GM18499 (cell line): ENCODE measurements around the gene SUPT20HL1.
"Not testable (repeated sequence)": the region's sequence is repeated elsewhere in the genome, so short reads cannot be mapped to it uniquely, and the experiment has no call there.

ENCODE experiments used
- ATAC-seq: cut with Tn5 transposase; IDR thresholded peaks from one replicate; pipeline ENCODE4 v1.9.1; 2021; ENCODE audit warnings: moderate number of reproducible peaks; ENCODE audit not compliant: insufficient read depth, unreplicated experiment

The SUPT20HL1 gene

DNA sequence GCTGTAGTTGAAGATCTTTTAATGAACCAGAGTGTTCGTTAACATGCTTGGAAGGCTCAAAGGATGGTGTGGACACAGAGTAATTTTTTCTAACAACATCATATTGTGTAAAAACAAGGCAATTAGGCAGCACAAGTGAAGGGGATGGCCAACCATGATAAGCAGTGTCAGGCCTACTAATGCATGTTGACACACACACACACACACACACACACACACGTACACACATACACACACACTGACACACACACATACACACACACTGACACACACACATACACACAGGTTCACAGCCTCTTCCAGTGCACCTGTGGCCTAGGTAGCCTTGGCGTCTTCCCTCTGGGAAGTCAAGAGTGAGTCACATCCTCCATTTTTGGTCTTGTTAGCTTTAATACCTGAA lies at the start of gene SUPT20HL1:
Gene SUPT20HL1, plus strand, starts transcription at position 368 of the 400 bp plus-strand sequence. CDS start 2,122 bp downstream, outside the sequence.
- no peak for ATAC-seq

DNA sequence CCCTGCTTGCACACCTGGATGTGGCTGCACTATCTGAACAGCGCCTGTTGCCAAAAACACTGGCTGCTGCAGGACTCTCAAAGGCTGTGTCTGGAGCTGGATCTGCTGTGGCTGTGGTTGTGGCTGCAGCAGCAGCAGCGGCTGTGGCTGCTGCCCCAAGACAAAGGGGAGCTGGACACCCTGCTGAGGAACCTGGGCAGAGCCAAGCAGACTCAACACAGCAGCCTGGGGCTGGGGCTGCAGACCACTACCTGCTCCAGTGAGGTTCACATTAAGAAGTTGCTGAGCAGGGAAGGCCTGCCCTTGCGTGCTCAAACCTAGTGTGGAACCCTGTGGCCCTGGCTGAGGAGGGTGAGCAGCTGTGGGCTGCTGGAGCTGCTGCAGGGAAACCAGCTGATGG lies 49.5 kb upstream of the SUPT20HL1 start:
- ATAC-seq: not testable (repeated sequence)

DNA sequence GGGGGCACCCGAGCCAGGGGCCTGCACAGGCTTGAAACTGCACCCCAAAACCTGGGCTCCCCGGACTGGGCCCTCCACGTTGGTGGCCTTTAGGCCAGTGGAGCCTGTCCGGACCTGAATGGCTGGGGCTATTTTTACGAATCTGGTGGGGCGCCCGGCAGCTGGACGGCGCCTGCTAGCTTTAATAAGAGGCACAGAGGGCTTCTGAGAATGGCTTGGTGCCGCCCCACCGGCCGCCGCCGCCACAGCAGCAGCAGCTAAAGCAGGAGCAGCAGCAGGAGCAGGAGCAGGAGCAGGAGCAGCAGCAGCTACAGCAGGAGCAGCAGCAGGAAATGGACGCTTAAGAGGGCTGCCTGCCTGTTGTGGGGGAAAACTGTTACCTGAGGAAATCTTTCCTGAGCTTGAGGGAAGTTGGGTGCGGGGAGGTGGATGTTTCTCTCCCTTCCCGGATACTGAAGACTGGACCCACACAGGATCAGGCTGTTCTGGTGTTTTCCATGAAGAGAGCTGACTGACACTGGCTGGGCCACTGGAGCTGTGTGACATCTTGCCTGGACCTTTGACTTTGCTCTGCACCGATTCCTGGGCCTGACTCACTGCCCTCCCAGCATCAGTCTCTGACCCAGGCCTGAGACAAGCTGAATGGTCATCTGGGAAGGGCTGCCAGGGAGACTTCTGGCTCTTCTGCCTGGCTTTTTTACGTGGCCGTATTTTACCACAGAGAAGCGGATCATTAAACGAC lies 48.8 kb upstream of the SUPT20HL1 start:
- not testable (repeated sequence) for ATAC-seq

DNA sequence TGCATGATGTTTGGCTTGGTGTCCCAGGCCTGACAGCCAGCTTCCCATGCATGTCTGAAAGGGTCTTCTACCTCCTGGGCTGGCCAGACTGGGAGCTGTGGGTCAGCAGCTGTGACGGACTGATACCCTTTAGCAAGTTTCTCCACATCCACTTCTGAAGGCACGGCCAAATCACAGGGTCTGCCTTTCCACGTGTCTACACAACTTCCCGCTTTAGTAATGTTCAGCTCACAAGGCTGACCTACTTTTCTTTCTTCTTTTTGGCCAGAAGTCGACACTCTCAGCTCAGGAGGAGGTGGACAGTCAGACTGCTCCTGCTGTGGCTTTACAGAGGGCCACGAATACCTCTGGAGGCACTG lies 48.2 kb upstream of the SUPT20HL1 start:
- ATAC-seq: not testable (repeated sequence)

DNA sequence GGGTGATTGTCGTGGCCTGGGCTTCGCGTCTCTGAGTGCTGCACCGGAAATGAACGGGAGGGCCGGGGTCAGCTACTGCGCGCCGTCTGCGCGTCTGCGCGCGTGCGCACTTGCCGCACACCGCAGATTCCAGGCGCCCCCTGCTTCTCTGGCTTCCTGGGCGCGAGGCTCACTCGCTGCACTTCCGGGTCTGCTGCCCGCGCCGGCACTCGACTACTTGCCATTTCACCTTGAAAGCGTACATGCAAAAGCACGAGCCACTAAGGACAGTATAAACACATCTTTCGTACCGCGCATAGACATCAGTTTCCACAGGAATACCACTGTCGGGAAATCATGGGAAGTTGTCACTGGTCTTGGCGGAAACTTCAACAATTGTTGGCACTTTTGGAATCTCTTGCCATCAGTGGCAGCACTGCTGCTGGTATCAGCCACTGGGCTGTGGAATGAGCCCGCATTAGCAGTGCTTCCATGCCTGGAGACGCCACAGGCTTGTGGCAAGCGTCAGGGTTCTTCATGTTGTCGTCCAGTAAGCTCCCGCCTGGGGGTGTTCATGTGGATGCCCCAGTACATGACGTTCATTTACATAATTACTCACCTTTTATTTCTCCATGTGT lies 46.3 kb upstream of the SUPT20HL1 start, which contains the start of gene SUPT20HL2:
Gene SUPT20HL2, minus strand, starts transcription at position 51 of the 617 bp plus-strand sequence. CDS start 754 bp downstream, outside the sequence.
- no peak for ATAC-seq

DNA sequence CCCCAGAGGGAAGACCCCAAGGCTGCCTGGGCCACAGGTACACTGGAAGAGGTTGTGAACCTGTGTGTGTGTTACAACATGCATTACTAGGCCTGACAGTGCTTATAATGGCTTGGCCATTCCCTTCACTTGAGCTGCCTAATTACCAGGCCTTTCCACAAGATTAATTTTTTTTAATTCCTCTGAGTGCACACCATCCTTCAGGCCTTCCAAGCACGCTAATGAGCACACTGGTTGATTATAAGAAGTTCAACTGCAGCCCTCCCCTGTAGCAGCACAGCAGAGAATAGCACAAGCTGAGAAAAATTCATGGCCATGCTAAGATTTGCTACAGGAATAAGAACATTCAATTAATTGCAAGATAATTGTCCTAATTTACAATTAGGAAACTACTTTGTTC lies 44.3 kb upstream of the SUPT20HL1 start:
- ATAC-seq: no peak

DNA sequence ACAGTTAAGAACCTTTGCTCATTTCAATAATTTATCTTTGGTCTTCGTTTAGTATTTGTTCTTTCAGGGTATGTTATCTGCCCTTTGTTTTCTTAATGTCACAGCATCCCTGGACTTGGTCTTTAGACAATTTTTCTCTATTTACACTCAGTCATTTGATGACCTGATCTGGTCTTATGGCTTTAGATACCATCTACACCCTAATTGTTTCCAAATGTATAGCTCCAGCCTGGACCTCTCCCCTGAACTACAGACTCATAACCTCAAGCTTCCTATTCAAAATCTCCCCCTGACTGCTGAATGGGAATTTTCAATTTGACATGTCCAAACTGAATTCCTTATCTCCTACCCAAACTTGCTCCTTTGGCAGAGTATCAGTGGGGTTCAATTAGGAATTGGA lies 42.9 kb upstream of the SUPT20HL1 start:
- ATAC-seq: no peak

DNA sequence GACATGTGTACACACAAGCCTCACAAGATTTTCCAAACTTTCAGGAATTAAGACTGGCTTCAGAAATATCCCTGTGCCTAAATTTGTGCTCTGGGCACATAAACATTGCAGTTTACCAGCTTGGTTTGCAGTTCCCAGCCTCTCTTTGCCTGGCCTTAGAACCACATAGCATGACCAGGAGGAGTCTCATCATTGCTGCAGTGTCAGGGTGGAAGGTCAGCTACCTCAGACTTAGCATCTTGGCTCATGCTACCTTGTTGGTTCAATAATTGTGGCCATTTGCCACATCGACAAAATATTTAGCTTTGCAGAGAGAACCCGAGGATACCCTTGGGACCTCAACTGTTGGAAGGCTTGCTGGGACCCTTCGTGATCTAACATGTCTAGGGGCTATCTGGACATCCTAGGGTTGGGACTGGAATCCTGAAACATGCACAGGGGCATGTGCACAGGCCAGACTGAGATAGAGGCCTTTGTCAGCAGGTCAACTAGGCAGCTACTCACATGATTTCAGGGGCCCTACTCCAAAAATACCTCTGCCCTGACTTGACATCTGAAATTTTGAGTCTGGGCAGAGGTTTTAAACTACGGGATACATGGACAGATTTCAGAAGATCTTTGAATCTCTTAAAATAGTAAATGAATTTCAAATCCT lies 38.6 kb upstream of the SUPT20HL1 start:
- no peak for ATAC-seq

DNA sequence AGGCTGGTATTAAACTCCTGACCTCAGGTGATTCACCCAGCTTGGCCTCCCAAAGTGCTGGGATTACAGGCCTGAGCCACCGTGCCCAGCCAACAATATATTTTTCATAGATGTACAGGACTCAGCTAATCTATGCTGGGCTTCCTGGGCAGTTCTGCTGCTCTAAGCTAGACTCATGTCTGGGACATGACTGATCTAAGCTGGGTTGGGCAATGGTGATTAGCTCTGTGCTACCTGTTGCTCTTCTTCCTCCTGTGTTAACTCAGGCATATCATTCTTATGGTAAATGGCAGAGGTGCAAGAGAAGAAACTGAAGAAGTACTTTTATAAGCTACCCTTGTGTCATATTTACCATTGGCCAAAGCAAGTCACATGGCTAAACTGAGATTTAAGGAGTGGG lies 35.2 kb upstream of the SUPT20HL1 start:
- ATAC-seq: no peak

DNA sequence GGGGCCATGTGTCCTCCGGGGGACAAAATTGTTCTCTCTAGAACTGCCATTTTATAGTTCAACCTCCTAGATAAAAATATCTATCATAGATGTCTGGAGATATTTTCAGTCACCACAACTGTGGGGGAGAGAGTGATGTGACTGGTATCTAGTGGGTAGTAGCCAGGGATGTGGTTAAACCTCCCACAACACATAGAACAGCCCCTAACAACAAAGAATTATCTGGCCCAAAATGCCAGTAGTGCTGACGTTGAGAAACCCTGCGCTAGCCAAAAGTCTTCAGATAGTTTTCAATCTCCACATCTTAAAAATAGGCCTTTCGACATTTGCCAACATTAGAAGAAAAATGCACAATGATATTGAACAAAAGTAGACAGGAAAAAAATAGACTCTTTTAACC lies 27.6 kb upstream of the SUPT20HL1 start:
- ATAC-seq: no peak

DNA sequence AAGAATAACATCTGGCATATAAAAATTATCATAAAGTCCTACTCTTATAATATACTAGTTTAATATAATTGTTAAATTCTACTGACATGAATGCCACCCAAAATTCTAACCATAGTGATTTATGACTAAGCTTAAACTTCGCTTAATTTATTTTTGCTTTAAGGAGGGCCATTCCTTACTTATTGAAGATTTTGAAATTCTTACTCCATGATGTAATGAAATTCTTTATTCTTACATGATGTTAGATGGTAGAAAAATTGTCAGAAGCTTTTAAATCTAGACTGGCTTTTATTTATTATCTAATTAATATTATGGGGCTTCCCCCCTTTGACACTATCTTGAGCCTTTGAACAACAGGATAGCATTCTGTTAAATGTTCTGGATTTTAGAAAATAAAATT lies 27.1 kb upstream of the SUPT20HL1 start:
- ATAC-seq: no peak

DNA sequence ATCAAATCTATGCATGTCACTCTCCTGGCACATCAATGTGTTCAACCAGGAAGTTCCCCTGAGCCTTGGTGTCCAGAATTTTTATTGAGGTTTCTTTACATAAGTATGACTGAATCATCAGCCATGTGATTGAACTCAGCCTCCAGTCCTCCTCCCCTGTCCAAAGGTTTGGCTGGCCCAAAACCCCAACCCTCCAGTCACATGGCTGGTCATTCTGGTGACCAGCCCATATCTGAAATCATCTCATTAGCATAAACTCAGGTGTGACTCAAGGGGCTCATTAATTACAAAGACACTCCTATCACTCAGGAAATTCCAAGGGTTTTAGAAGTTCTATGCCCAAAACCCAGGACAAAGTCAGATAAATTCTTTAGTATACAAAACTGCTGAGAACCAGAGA lies 26.0 kb upstream of the SUPT20HL1 start:
- ATAC-seq: no peak

DNA sequence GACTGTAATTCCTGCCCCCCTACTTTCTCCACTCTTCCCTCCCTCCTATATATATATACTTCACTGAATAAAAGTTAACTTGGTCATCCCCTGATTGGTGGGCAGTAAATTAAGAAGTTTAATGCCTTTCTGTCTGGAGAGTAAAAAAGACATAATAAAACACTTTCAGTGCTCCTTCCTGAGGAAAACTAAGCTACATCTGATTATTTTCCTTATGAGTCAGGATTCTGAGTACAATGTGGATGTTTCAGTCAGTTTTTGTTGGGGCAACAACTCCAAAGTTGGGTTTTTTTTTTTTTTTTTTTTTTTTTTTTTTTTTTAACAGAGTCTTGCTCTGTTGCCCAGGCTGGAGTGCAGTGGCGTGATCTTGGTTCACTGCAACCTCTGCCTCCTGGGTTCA lies 24.6 kb upstream of the SUPT20HL1 start:
- ATAC-seq: no peak

DNA sequence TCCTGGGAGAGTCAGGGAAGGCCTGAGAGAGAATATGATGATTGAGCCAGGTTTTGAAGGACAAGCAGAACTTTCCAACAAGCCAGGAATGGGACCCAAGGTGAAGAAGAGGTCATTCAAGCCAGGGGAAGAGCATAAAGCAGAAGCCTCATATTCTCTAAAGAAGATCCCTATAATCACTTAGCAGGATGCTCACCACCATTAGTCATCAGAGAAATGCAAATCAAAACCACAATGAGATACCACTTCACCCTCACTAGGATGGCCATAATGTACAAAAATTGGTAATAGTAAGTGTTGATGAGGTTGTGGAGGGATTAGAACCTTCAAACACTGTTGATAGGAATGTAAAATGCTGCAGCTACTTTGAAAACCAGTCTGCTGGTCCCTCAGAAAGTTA lies 20.5 kb upstream of the SUPT20HL1 start:
- no peak for ATAC-seq

DNA sequence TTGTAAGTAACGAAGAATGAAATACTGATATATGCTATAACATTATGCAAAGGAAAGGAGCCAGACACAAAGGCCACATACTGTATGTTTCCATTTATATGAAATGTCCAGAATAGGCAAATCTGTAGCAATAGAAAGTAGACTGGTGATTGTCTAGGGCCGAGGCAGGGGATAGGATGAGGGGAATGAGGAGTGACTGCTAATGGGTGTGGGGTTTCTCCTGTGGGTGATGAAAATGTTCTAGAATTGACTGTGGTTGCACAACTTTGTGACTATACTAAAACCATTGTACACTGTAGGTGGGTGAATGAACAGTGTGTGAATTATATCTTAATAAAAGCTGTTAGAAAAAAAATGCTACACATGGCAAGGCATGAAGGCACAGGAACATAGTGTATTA lies 19.9 kb upstream of the SUPT20HL1 start:
- no peak for ATAC-seq

DNA sequence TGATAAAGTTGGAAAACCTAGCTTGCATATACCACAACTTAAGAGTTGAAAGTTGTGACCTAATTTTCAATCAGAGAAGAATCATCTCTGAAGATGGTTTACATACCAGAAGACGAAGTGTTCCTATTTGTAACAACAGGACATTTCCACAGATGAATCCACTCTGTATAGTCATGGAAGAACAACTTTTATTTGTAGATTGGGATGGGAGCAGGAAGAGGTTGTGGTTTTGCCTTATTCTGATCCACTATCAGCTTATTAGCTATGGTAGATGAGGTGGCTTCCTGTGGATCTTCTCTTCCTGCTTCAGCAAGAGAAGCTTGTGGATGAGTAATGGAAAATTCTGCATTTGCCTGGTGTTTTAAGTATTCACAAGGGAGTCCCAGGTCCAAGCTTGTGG lies 18.6 kb upstream of the SUPT20HL1 start:
- ATAC-seq: no peak

DNA sequence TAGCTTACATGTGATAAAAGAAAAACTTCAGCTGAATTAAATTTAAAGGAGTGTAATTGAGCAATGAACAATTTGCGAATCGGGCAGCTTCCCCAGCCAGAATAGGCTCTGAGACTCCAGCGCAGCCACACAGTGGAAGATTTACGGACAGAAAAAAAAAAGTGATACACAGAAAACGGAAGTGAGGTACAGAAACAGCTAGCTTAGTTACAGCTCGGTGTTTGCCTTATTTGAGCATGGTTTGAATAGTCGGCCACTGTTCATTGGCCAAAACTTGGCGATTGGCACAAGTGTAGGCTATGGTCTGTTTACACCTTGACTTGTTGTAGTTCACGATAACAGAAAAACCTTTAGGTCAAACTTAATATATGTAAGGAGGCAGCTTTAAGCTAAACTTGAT lies 16.7 kb upstream of the SUPT20HL1 start:
- peak; percentile 82 for ATAC-seq

DNA sequence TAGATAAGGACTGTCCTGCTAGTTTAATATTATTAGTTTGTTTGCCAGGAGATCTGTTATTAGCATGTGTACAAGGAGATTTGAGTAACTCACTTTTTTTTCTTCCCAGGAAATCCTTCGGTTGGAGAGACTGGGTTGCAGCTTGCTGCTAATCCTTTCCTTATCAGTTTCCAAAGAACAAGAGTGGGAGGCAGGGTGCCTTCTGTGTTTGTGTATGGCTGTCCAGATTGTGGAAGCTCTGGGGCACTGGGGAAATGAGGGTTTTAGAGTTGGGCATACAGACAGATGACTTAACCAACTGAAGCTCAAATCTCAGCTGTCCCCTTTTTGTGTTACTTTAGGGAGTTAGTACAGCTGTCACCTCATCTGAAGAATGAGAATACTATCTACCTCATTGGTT lies 12.6 kb upstream of the SUPT20HL1 start:
- no peak for ATAC-seq

DNA sequence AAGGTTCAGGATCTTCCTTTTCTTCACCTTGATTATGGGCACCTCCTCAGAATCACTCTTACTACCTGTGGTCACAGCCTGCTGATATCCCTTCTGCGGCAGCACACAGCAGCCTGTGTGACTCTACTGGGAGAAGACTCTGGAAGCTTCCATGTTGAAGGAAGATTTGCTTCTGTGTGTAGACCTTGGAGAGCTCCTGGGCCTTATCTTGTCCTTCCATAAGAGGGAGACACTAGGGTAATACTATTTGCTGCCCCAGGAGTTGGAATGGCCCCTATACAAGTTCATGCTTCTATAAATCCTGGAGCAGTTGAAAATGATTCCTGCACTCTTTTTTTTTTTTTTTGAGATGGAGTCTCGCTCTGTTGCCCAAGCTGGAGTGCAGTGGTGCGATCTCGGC lies 10.2 kb upstream of the SUPT20HL1 start:
- ATAC-seq: no peak

DNA sequence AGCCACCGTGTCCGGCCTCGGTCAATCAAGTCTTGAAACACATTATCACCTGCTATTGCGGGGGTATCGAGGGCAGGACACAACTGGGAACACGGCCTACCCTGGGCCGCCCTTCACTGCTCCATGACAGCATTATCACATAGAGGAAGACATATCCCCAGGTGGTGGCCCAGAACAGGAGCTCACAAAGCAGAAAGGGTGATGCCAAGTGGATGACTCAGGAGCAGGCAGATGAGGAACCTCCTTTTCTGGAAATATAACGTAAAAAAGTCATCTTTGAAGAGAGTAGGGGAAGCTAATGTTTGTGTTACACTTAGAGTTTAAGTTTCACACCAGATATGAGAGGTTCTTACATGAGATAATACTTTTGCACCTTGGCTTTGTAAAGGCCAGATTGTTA lies 5.3 kb upstream of the SUPT20HL1 start:
- ATAC-seq: no peak

DNA sequence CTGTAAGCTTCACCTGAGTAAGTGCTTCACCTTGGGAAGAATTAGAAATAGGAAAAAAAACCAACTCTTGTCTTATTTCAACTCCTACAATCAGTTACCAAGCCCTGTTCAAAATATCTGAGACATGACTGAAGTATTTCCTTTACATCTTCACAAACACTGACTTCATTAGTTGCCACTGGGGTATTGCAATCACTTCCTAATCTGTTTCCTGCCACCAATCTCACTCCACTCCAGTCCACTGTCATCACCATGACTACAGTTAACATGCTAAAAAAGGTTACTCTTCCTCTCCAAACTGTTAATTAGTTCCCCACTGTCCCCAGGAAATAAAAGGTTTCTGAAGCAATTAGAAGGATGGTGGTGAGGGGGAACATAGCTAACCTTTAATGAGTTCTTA lies 3.3 kb upstream of the SUPT20HL1 start:
- ATAC-seq: no peak
